HFF-Myc (cell line): ENCODE results near the gene ZNF2.
"Not testable (repeated sequence)": the region's sequence is repeated elsewhere in the genome, so short reads cannot be mapped to it uniquely, and the experiment has no call there.

Source experiments
- DNase-seq: peaks from one replicate; pipeline ENCODE4 v3.0.0-alpha.2; 2011; ENCODE audit warnings: low read depth; ENCODE audit errors: extremely low read depth
- H3K4me3 ChIP-seq: replicated peaks from 2 replicates; pipeline ENCODE4 v1.5.1; 2011; ENCODE audit warnings: low read depth, mild to moderate bottlenecking, control low read depth, low read length
- CTCF ChIP-seq: IDR thresholded peaks from 2 replicates; pipeline ENCODE4 v1.5.1; 2012; ENCODE audit warnings: mild to moderate bottlenecking, low read depth, low read length, control low read depth; ENCODE audit errors: missing control alignments

Gene ZNF2

GRCh38 chr2:95171902-95172301 is 6.3 kb downstream of the ZNF2 start:
- no peak overlapping the region for H3K4me3 ChIP-seq
- DNase-seq: no peak
- no peak for TF ChIP-seq CTCF

- no peak overlapping the region for H3K4me3 ChIP-seq
- DNase-seq: no peak
- no peak for TF ChIP-seq CTCF
These were observed 8.5 kb downstream of the ZNF2 start for GRCh38 chr2:95174031-95174542.

- no peak overlapping the region for H3K4me3 ChIP-seq
- TF ChIP-seq CTCF: no peak
- no peak for DNase-seq
These were observed 13.8 kb downstream of the ZNF2 start for GRCh38 chr2:95179451-95179850.

- TF ChIP-seq CTCF: no peak
- H3K4me3 ChIP-seq: no peak overlapping the region
- no peak for DNase-seq
These were observed 16.2 kb downstream of the ZNF2 start for GRCh38 chr2:95181774-95182173.

GRCh38 chr2:95185197-95185596 is 19.6 kb downstream of the ZNF2 start:
- no peak overlapping the region for H3K4me3 ChIP-seq
- TF ChIP-seq CTCF: no peak

GRCh38 chr2:95185973-95186372 is 20.4 kb downstream of the ZNF2 start:
- no peak for DNase-seq
- no peak for TF ChIP-seq CTCF
- H3K4me3 ChIP-seq: no peak overlapping the region

More at GRCh38 chr2:95185197-95185596, 19.6 kb downstream of the ZNF2 start:
- no peak for DNase-seq

GRCh38 chr2:95192956-95193355 is 27.3 kb downstream of the ZNF2 start:
- TF ChIP-seq CTCF: peak; percentile 45
- H3K4me3 ChIP-seq, DNase-seq: not testable (repeated sequence)
